ENCODE measurements around the gene SLC22A16.

DNA sequence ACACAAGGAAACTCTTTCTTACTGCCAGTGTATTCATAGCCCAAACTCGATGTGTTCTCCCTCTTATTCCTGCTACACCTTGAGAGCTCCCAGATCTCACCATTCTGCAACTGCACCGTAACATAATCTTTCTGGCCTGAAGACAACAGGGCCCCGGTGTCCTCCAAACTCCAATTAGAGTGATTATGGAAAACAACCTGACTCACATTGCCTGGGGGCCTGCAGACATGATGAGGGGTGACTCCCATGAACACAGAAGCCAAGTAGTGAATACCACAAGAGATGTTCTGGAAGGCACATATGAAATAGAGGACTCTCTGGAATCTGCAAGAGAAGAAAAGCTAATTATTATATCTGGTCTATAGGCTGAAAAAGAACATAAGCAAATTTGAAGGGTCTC lies 19.7 kb downstream of the SLC22A16 start:
- TF ChIP-seq, protein P1, sequence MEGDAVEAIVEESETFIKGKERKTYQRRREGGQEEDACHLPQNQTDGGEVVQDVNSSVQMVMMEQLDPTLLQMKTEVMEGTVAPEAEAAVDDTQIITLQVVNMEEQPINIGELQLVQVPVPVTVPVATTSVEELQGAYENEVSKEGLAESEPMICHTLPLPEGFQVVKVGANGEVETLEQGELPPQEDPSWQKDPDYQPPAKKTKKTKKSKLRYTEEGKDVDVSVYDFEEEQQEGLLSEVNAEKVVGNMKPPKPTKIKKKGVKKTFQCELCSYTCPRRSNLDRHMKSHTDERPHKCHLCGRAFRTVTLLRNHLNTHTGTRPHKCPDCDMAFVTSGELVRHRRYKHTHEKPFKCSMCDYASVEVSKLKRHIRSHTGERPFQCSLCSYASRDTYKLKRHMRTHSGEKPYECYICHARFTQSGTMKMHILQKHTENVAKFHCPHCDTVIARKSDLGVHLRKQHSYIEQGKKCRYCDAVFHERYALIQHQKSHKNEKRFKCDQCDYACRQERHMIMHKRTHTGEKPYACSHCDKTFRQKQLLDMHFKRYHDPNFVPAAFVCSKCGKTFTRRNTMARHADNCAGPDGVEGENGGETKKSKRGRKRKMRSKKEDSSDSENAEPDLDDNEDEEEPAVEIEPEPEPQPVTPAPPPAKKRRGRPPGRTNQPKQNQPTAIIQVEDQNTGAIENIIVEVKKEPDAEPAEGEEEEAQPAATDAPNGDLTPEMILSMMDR (IDR thresholded peaks at IDR 0.05) = no peak
- TF ChIP-seq POLR2A (IDR thresholded peaks at IDR 0.05) = no peak
